ENCODE results near the gene PIK3R2. TPM values are rescaled to one million over a fixed set of nuclear protein-coding genes. Genes with fewer than 3 reads are reported as not detected.

Gene PIK3R2
- total RNA-seq, 2 donors from 2014 or later: 12.6 to 20.1 TPM

DNA sequence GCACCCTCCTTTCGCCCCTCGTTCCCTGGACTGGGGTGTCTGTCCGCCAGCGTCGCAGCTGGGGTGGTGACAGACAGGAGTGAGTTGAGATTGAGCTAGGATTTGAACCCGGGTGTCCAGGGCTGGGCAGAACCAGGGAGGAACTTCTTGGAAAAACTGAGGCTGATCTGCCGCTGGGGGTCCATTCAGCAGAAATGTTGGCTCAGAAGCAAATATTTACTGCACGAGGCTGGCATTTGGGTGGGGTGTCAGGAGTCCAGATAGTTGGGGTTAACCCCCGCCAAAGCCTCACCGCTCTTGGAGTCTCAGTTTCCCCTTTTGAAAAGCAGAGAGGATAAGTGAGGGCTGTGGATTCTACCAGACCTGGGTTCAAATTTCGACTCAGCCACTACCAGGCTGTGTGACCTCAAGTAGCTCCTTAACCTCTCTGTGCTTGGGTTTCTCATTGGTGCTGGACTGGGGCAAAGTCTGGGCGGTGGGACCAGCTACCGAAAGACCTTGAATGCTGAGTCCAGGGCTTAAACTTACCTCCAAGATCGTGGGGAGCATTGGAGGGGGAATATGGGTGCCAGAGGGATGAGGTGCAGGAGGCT lies 34.4 kb upstream of the PIK3R2 start:
- H3K27ac Mint-ChIP-seq: peak overlapping the region; percentile 77 to 81
- H3K36me3 Mint-ChIP-seq: no peaks in the 10 kb centered on the region
- H3K4me1 Mint-ChIP-seq (ENCODE audit: low read depth in 2 of 2): peaks cover 30 to 44% of the 10 kb centered on the region in 2 donors
- ATAC-seq (no peak), DNase-seq (ENCODE audit: low spot score) (no peak)
- H3K4me3 Mint-ChIP-seq: peak overlapping the region; percentile 87
- no peaks in the 10 kb centered on the region for H3K27me3 Mint-ChIP-seq
- no peaks in the 10 kb centered on the region for H3K9me3 Mint-ChIP-seq

- no peaks in the 10 kb centered on the region for H3K36me3 Mint-ChIP-seq
- no peaks in the 10 kb centered on the region for H3K27me3 Mint-ChIP-seq
- ATAC-seq: no peak
- no peak for DNase-seq (ENCODE audit: low spot score)
- H3K4me1 Mint-ChIP-seq (ENCODE audit: low read depth in 2 of 2): peaks cover 31 to 39% of the 10 kb centered on the region in 2 donors
- H3K4me3 Mint-ChIP-seq: peak overlapping the region; percentile 87
- no peaks in the 10 kb centered on the region for H3K9me3 Mint-ChIP-seq
- peak overlapping the region; percentile 77 to 81 for H3K27ac Mint-ChIP-seq
Observed at GRCh38 chr19:18119013-18119716, 33.8 kb upstream of the PIK3R2 start.

GRCh38 chr19:18119717-18120105 lies 33.3 kb upstream of the PIK3R2 start:
- no peaks in the 10 kb centered on the region for H3K27me3 Mint-ChIP-seq
- DNase-seq (ENCODE audit: low spot score): no peak
- no peaks in the 10 kb centered on the region for H3K36me3 Mint-ChIP-seq
- peaks cover 33 to 38% of the 10 kb centered on the region in 2 donors for H3K4me1 Mint-ChIP-seq (ENCODE audit: low read depth in 2 of 2)
- H3K9me3 Mint-ChIP-seq: no peaks in the 10 kb centered on the region
- no peak for ATAC-seq
- H3K4me3 Mint-ChIP-seq: peak overlapping the region; percentile 87
- peak overlapping the region; percentile 77 to 81 for H3K27ac Mint-ChIP-seq

DNA sequence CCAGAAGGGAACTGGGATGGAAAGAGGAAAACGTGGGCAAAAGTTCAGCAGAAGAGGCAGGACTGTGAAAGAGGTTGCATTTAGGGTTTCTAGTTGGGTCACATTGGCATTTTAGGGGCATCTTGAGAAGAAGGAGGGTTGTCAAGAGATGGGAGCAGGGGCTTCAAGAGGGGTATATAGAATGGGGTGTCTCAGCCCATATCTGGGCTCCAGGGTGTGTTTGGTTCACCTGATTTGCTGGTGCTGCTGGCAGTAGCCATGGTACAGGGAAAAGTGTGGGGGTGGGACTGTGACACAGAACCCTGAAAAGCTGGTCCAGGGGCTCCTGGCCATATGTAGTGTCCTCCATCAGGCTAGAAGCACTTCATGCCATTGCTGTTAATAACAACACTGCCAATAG lies 32.8 kb upstream of the PIK3R2 start:
- Mint-ChIP-seq H3K4me3 (peak overlapping the region; percentile 87), H3K27ac (peak overlapping the region; percentile 77 to 81), H3K36me3 (no peaks in the 10 kb centered on the region), H3K4me1 (ENCODE audit: low read depth in 2 of 2) (peaks cover 33% of the 10 kb centered on the region in 2 donors), H3K9me3 (no peaks in the 10 kb centered on the region), H3K27me3 (no peaks in the 10 kb centered on the region)
- no peak for DNase-seq (ENCODE audit: low spot score)
- no peak for ATAC-seq

DNA sequence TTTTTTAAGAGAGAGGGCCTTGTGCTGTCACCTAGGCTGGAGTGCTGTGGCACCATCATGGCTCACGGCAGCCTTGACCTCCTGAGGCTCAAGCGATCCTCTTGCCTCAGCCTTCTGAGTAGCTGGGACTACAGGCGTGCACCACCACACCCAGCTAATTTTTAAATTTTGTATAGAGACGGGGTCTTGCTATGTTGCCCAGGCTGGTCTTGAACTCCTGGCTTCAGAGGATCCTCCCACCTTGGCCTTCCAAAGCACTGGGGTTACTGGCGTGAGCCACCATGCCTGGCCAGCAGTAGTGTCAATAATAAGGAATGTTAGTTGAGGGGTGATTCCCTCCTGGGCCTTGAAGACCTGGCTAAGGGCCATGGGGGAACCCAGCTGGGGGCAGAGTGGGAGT lies 31.8 kb upstream of the PIK3R2 start:
- no peaks in the 10 kb centered on the region for H3K27me3 Mint-ChIP-seq
- H3K36me3 Mint-ChIP-seq: peaks cover 3% of the 10 kb centered on the region
- H3K27ac Mint-ChIP-seq: no peak overlapping the region
- no peak for DNase-seq (ENCODE audit: low spot score)
- no peaks in the 10 kb centered on the region for H3K9me3 Mint-ChIP-seq
- H3K4me3 Mint-ChIP-seq: no peak overlapping the region
- H3K4me1 Mint-ChIP-seq (ENCODE audit: low read depth in 2 of 2): peaks cover 27% of the 10 kb centered on the region in 2 donors
- ATAC-seq: no peak

DNA sequence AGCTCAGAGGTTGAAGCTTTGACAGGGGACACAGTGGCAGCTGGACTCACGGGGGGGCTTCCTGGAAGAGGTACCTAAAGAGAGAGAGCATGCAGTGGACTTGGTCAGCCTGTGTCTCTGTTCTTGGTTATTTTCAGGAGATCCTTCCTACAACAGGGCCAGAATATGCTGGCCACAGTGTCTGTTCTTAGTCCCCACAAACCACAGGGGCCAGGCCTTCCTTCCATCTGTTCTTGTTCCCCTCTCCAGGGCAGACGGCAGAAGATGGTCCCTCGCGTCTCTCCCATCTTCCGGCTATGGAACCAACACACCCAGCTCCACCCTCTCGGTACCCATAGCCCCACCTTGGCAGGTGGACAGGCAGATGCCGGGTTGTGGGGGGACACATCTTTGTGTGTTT lies 30.5 kb upstream of the PIK3R2 start:
- DNase-seq (ENCODE audit: low spot score) (no peak), ATAC-seq (no peak)
- no peaks in the 10 kb centered on the region for H3K9me3 Mint-ChIP-seq
- H3K36me3 Mint-ChIP-seq: peaks cover 4% of the 10 kb centered on the region
- H3K4me3 Mint-ChIP-seq: no peak overlapping the region
- H3K27ac Mint-ChIP-seq: peak overlapping the region in 1 of 2 donors; percentile 21
- no peaks in the 10 kb centered on the region for H3K27me3 Mint-ChIP-seq
- H3K4me1 Mint-ChIP-seq (ENCODE audit: low read depth in 2 of 2): peaks cover 20 to 24% of the 10 kb centered on the region in 2 donors

DNA sequence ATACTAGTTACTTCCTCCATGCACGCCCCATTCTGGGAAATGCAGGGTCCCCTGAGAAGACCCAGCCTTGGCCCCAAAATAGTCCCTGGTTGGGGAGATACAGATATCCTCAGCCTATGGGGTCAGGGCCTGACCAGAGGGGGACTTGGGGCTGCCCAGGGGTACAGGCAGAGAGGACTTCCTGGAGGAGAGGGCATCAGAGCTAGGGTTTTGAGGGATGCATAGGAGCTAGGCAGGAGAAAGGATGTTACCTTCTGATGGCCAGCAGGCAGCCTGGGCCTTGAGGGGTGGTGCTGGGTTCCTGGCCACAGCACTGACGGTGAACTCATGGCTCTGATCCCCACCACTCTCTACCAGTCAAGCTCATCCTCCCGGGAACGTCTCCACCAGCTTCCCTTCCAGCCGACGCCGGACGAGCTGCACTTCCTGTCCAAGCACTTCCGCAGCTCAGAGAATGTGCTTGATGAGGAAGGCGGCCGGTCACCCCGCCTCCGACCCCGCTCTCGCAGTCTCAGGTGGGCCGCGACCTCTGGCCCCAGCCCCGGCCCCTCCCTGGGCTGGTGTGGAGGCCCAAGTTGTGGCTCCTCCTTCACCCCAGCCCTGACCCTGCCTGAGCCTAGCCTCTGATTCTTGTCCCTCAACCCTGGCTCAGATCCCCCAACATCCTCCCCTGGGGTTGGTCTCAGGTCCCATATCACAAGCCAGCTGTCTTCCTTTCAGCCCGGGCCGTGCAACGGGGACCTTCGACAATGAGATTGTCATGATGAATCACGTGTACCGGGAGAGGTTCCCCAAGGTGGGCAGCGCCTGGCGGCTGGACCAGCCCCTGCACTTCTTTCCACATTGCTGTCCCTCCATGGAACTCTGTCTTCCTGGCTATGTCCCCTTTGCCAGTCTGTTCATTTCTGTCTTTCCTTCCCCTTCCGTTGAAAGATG lies 29.8 kb upstream of the PIK3R2 start:
- H3K36me3 Mint-ChIP-seq: peaks cover 4% of the 10 kb centered on the region

GRCh38 chr19:18123819-18124218 lies 29.1 kb upstream of the PIK3R2 start:
- H3K36me3 Mint-ChIP-seq: peaks cover 9% of the 10 kb centered on the region
- H3K27ac Mint-ChIP-seq: no peak overlapping the region
- H3K9me3 Mint-ChIP-seq: no peaks in the 10 kb centered on the region
- DNase-seq (ENCODE audit: low spot score) (no peak), ATAC-seq (no peak)
- no peaks in the 10 kb centered on the region for H3K27me3 Mint-ChIP-seq
- H3K4me1 Mint-ChIP-seq (ENCODE audit: low read depth in 2 of 2): peaks cover 25 to 26% of the 10 kb centered on the region in 2 donors
- H3K4me3 Mint-ChIP-seq: no peak overlapping the region

More for the DNA sequence above, 29.8 kb upstream of the PIK3R2 start:
- no peaks in the 10 kb centered on the region for H3K9me3 Mint-ChIP-seq
- no peaks in the 10 kb centered on the region for H3K27me3 Mint-ChIP-seq
- no peak overlapping the region for H3K4me3 Mint-ChIP-seq
- ATAC-seq: no peak
- no peak for DNase-seq (ENCODE audit: low spot score)
- H3K27ac Mint-ChIP-seq: no peak overlapping the region
- H3K4me1 Mint-ChIP-seq (ENCODE audit: low read depth in 2 of 2): peaks cover 23 to 25% of the 10 kb centered on the region in 2 donors

- H3K4me1 Mint-ChIP-seq (ENCODE audit: low read depth in 2 of 2): peaks cover 10 to 13% of the 10 kb centered on the region in 2 donors
- no peak for DNase-seq (ENCODE audit: low spot score)
- ATAC-seq: no peak
- no peaks in the 10 kb centered on the region for H3K27me3 Mint-ChIP-seq
- H3K27ac Mint-ChIP-seq: peak overlapping the region; percentile 63 to 71
- H3K9me3 Mint-ChIP-seq: no peaks in the 10 kb centered on the region
- peaks cover 9% of the 10 kb centered on the region for H3K36me3 Mint-ChIP-seq
- no peak overlapping the region for H3K4me3 Mint-ChIP-seq
Observed at GRCh38 chr19:18126097-18126496, 26.9 kb upstream of the PIK3R2 start.

- DNase-seq (ENCODE audit: low spot score): peak; percentile 84
- Mint-ChIP-seq H3K4me3 (peak overlapping the region; percentile 74), H3K36me3 (peaks cover 9% of the 10 kb centered on the region), H3K4me1 (ENCODE audit: low read depth in 2 of 2) (peaks cover 10 to 16% of the 10 kb centered on the region in 2 donors), H3K27ac (peak overlapping the region; percentile 93 to 97), H3K27me3 (no peaks in the 10 kb centered on the region), H3K9me3 (no peaks in the 10 kb centered on the region)
- ATAC-seq: peak; percentile 92 to 97
Observed at GRCh38 chr19:18128044-18128443, 24.9 kb upstream of the PIK3R2 start.

GRCh38 chr19:18128805-18129204 lies 24.2 kb upstream of the PIK3R2 start:
- peak overlapping the region; percentile 93 to 97 for H3K27ac Mint-ChIP-seq
- no peak for DNase-seq (ENCODE audit: low spot score)
- peaks cover 10 to 13% of the 10 kb centered on the region in 2 donors for H3K4me1 Mint-ChIP-seq (ENCODE audit: low read depth in 2 of 2)
- no peak overlapping the region for H3K4me3 Mint-ChIP-seq
- ATAC-seq: no peak
- H3K27me3 Mint-ChIP-seq: no peaks in the 10 kb centered on the region
- H3K9me3 Mint-ChIP-seq: no peaks in the 10 kb centered on the region
- peaks cover 9% of the 10 kb centered on the region for H3K36me3 Mint-ChIP-seq

GRCh38 chr19:18130523-18131242 lies 22.3 kb upstream of the PIK3R2 start:
- Mint-ChIP-seq H3K9me3 (no peaks in the 10 kb centered on the region), H3K4me3 (no peak overlapping the region), H3K27ac (peak overlapping the region in 1 of 2 donors; percentile 23), H3K4me1 (ENCODE audit: low read depth in 2 of 2) (peaks cover 10 to 14% of the 10 kb centered on the region in 2 donors), H3K36me3 (peaks cover 9% of the 10 kb centered on the region), H3K27me3 (no peaks in the 10 kb centered on the region)
- DNase-seq (ENCODE audit: low spot score): no peak
- ATAC-seq: no peak

GRCh38 chr19:18131841-18132596 lies 20.9 kb upstream of the PIK3R2 start:
- ATAC-seq (no peak), DNase-seq (ENCODE audit: low spot score) (no peak)
- Mint-ChIP-seq H3K36me3 (peaks cover 4% of the 10 kb centered on the region), H3K4me3 (no peak overlapping the region), H3K27ac (no peak overlapping the region), H3K27me3 (no peaks in the 10 kb centered on the region), H3K9me3 (no peaks in the 10 kb centered on the region), H3K4me1 (ENCODE audit: low read depth in 2 of 2) (peaks cover 10 to 16% of the 10 kb centered on the region in 2 donors)

All from natural killer cell treated with Interleukin-12 subunit alpha and Interleukin-12 subunit beta and Interleukin-15 and Interleukin-18, amount 100 ng/mL, for 72 hours (primary cell).